Tibial nerve (tissue), 4 donors: ENCODE results near the gene TPK1.

Experiments
- CTCF ChIP-seq, 5 experiments: fragments of 200-600 bp in 3 of 5; fragments of 450-650 bp in 2 of 5; sonication (generic) in 3 of 5; IDR thresholded peaks; one replicate each; pipeline ENCODE4 v1.5.1; 2016 to 2019; ENCODE audit warnings: antibody characterized with exemption in 5 of 5, mild to moderate bottlenecking in 3 of 5, moderate library complexity in 2 of 5
- EP300 ChIP-seq, 2 donors: sonication (generic); formaldehyde crosslinking; IDR thresholded peaks; one replicate each; pipeline ENCODE4 v1.6.1; 2017; ENCODE audit warnings: antibody characterized with exemption in 2 of 2, mild to moderate bottlenecking in 1 of 2

DNA sequence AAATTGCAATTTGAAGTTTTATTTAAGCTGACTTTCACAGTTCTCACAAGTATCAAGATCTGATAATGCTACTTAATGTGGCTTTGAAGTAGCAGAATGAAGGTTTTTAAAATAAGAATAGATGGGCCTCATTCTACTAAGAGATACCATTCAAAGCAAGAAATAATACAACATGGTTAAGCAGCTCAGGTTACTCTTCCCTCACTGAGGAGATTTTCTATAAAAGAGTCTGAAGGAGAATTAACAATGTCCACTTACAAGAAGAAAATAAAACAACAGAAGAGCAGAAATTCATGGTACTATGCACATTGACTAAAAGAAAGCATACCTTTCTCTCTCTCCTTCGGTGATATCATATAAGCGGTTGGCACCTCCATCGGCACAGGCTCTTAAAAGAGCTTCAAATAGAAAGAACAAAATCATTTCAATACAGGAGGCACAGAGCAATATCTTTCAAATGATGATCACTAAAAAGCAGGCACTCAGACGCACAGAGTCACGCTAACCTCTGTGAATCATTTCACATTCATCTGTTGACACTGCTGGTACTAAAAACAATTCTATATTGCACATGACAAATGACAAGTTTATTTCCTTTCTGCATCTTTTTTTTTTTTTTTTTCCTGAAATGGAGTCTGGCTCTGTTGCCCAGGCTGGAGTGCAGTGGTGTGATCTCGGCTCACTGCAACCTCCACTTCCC, 153.1 kb downstream of the TPK1 start:
- no peak for TF ChIP-seq CTCF (IDR thresholded peaks at IDR 0.05)
- no peak for TF ChIP-seq EP300 (IDR thresholded peaks at IDR 0.05)
